CMK (cell line): ENCODE data around the gene PTTG2.

Source experiments
- DNase-seq: peaks from one replicate; pipeline ENCODE4 v3.0.0-alpha.2; 2010; ENCODE audit warnings: low read depth

The PTTG2 gene

DNA sequence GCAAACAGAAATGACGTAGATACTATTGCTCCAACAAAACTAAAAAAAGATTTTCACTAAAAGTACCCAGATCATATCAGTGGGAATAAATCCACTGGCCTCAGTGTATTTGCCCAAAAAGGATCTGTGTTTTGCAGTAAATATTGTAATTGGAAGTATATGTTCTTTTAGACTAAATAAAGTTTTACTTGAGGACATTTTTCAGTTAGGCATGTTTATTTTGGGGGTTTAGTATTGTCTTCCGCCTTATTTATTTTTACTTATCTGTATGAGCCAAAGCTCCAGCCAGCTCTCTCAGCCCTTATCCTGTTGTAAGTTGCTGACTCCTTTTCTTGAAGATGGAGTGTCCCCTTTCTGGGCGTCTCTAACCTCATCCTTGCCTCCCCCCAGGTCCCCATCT, 49.8 kb downstream of the PTTG2 start:
- no peak for DNase-seq
